Kidney (tissue), 14 donors: Measurements from ENCODE around the gene IL17B. TPM values are rescaled to one million over a fixed set of nuclear protein-coding genes. Genes with fewer than 3 reads are reported as not detected.

Source experiments
- DNase-seq, 5 donors: peaks; one replicate each; pipeline ENCODE4 v3.0.0-alpha.2; 2013 to 2020
- FAIRE-seq: peaks from 2 replicates; lab custom pipeline; 2012; peaks lifted over from hg19 to GRCh38; lab: Jason Lieb, UNC
- H3K27ac ChIP-seq, 2 donors: one replicate each; pipeline ENCODE4 v1.7.0; 2013; ENCODE audit warnings: low read depth in 2 of 2, low read length in 2 of 2, inconsistent platforms in 1 of 2
- H3K27me3 ChIP-seq: one replicate; pipeline ENCODE4 v1.7.1; 2013; ENCODE audit warnings: low read length, inconsistent platforms; ENCODE audit not compliant: control insufficient read depth, insufficient read depth
- H3K36me3 ChIP-seq, 3 donors: one replicate each; pipeline versions ENCODE4 v1.7.0 to v1.7.1; 2013; ENCODE audit warnings: low read length in 3 of 3, control low read depth in 1 of 3, inconsistent platforms in 1 of 3; ENCODE audit not compliant: insufficient read depth in 3 of 3, control insufficient read depth in 2 of 3
- H3K4me1 ChIP-seq, 3 donors: one replicate each; pipeline versions ENCODE4 v1.7.0 to v1.7.1; 2013; ENCODE audit warnings: low read length in 3 of 3, inconsistent platforms in 1 of 3, low read depth in 1 of 3; ENCODE audit not compliant: control insufficient read depth in 2 of 3, insufficient read depth in 2 of 3
- H3K4me3 ChIP-seq, 3 donors: one replicate each; pipeline versions ENCODE4 v1.7.0 to v1.8.1; 2013; ENCODE audit warnings: low read length in 3 of 3, control low read depth in 1 of 3, inconsistent platforms in 1 of 3
- H3K9ac ChIP-seq, 3 donors: one replicate each; pipeline versions ENCODE4 v1.7.0 to v1.7.1; 2013; ENCODE audit warnings: low read length in 3 of 3, control low read depth in 1 of 3, inconsistent platforms in 1 of 3
- H3K9me3 ChIP-seq, 3 donors: one replicate each; pipeline versions ENCODE4 v1.7.0 to v1.7.1; 2013; ENCODE audit warnings: low read length in 3 of 3, control low read depth in 1 of 3, inconsistent platforms in 1 of 3; ENCODE audit not compliant: control insufficient read depth in 2 of 3, insufficient read depth in 1 of 3
- CTCF ChIP-seq: IDR thresholded peaks from 3 replicates; pipeline ENCODE4 v1.5.1; 2012; ENCODE audit warnings: mild to moderate bottlenecking, moderate library complexity, borderline replicate concordance; ENCODE audit not compliant: insufficient read depth; ENCODE audit errors: extremely low read depth
- intact Hi-C: fragments of 100-400 bp; cut with DNase I; formaldehyde crosslinking; loops from one replicate; pipeline ENCODE4 v1.11.1; 2022
- polyA plus RNA-seq: library from polyadenylated mRNA; stranded (reverse); fragments of 350-450 nt; fragmentation: Illumina TruSeq; extraction: RNeasy Lipid Tissue Mini Kit (QIAGEN cat#74804); gene quantifications from one replicate; pipeline ENCODE4 v1.2.3, GENCODE V29; 2014; ENCODE audit warnings: low read depth, low replicate concordance; ENCODE audit not compliant: insufficient read depth
- total RNA-seq: library from RNA; stranded (reverse); fragmentation: NEBNext Ultra II Directional; extraction: Animal tissue kit (Norgen Biotek cat#: 25700); gene quantifications from one replicate; pipeline ENCODE4 v1.2.1, GENCODE V29; 2021
- donor health status: control.
- donor health status: control.
- donor health status: control.
- donor health status: control.
- donor health status: control.
- donor health status: DM: yes; HTN: yes; CAD: no.
- donor health status: Normal renal cell carcinoma (clear cell type).

The IL17B gene
- total and polyA plus RNA-seq, 2 donors from 2014 or later, result 1.4 to 4.7 TPM

GRCh38 chr5:149423794-149424268 is 44.7 kb upstream of the IL17B start:
- H3K9ac ChIP-seq, result no peak overlapping the region
- DNase-seq, result peak in 3 of 5 donors; percentile 41 to 88 (median 65)

GRCh38 chr5:149423049-149423793 is 44.1 kb upstream of the IL17B start:
- no peak for FAIRE-seq
- Histone ChIP-seq H3K4me1 (peaks cover 2 to 18% (median 4%) of the 10 kb centered on the region in 3 donors), H3K27me3 (no peaks in the 10 kb centered on the region), H3K36me3 (no peaks in the 10 kb centered on the region), H3K4me3 (no peak overlapping the region), H3K9ac (no peak overlapping the region), H3K9me3 (no peaks in the 10 kb centered on the region), H3K27ac (peak overlapping the region; percentile 70 to 86)
- peak in 2 of 5 donors; percentile 46 to 72 for DNase-seq
- intact Hi-C loops, result no loop called here
- no peak for TF ChIP-seq CTCF

More at GRCh38 chr5:149423794-149424268, 44.7 kb upstream of the IL17B start:
- Histone ChIP-seq H3K4me3 (no peak overlapping the region), H3K36me3 (no peaks in the 10 kb centered on the region), H3K4me1 (peaks cover 2 to 18% (median 4%) of the 10 kb centered on the region in 3 donors), H3K9me3 (no peaks in the 10 kb centered on the region), H3K27me3 (no peaks in the 10 kb centered on the region), H3K27ac (peak overlapping the region; percentile 12 to 86)
- no peak for FAIRE-seq
- intact Hi-C loops, result no loop called here
- TF ChIP-seq CTCF, result no peak

GRCh38 chr5:149422366-149423048 is 43.4 kb upstream of the IL17B start:
- no peak for TF ChIP-seq CTCF
- intact Hi-C loops, result no loop called here
- FAIRE-seq (no peak), DNase-seq (peak; percentile 91 to 97 (median 95))
- Histone ChIP-seq H3K4me1 (peaks cover 4 to 18% (median 7%) of the 10 kb centered on the region in 3 donors), H3K36me3 (no peaks in the 10 kb centered on the region), H3K27ac (peak overlapping the region; percentile 70 to 86), H3K27me3 (no peaks in the 10 kb centered on the region), H3K9ac (no peak overlapping the region), H3K9me3 (no peaks in the 10 kb centered on the region), H3K4me3 (no peak overlapping the region)
